ENCODE results near the gene TMEM31. TPM values are rescaled to one million over a fixed set of nuclear protein-coding genes. Genes with fewer than 3 reads are reported as not detected.

The TMEM31 gene
- total and polyA plus RNA-seq, 2 donors (not counting 3 experiments of a cell fraction or from before 2014, with no cell fraction given), result not detected

DNA sequence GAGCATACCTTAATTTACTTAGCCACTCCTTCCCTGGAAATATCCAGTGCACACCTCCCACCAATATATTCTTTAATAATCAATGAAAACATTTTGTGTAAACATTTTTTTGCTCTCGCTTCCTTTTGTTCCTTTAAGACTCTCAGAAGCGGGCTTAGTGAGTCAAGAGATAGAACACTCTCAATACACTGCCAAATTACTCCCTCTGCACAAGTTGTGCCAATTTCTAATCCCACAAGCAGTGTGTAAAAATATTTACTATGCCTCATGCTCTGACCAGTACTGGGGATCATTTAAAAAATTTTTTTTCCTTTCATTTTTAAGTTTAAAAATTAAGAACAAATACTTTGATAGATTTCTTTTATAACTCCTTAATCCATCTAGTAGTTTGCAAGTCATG is 29.3 kb upstream of the TMEM31 start:
- no peak overlapping the region for H3K4me3 ChIP-seq (replicated peaks in 1 of 3; ENCODE audit: insufficient read depth in 1 of 3, low read depth in 1 of 3, low read length in 3 of 3)
- dilution Hi-C loops (cut with MboI; ENCODE audit: extremely low pct_ligation_motif_present, low sequenced_read_pairs), result no loop called here
- ChIA-PET CTCF (no interaction called here), POLR2A (interaction anchor here (1.2 kb wide), 1 partner anchor 14 kb away, joined by 3 read pairs; no protein-coding TSS in a partner anchor)
- no peaks in the 10 kb centered on the region for H3K27me3 ChIP-seq (ENCODE audit: control insufficient read depth in 2 of 2, insufficient read depth in 2 of 2, low read length in 2 of 2)
- peaks cover 1 to 21% of the 10 kb centered on the region in 2 experiments for H3K36me3 ChIP-seq (ENCODE audit: control insufficient read depth in 2 of 2, extremely low read depth in 1 of 2, insufficient read depth in 2 of 2, low read length in 2 of 2)
- BruUV-seq (replicated peaks), result no TSS peak
- H3K9ac ChIP-seq (replicated peaks; ENCODE audit: extremely low read depth, insufficient read depth, low read length), result no peak overlapping the region
- FAIRE-seq, result no peak
- H3K27ac ChIP-seq (ENCODE audit: insufficient read depth, low read depth, low read length), result no peak overlapping the region
- DNase-seq (ENCODE audit: low read depth, low spot score), result no peak
- H4K20me1 ChIP-seq (replicated peaks; ENCODE audit: control insufficient read depth, extremely low read depth, insufficient read depth, low read length), result no peaks in the 10 kb centered on the region
- H3K4me2 ChIP-seq (ENCODE audit: insufficient read depth, low read length), result no peak overlapping the region
- H3K4me1 ChIP-seq (ENCODE audit: control insufficient read depth, extremely low read depth, insufficient read depth, low read length), result peaks cover 14% of the 10 kb centered on the region
- intact Hi-C loops (cut with micrococcal nuclease), result no loop called here
- H3K79me2 ChIP-seq (ENCODE audit: control insufficient read depth, insufficient read depth, low read length), result peaks cover 36% of the 10 kb centered on the region
- TF ChIP-seq GATA2 (IDR thresholded peaks at IDR 0.05; ENCODE audit: insufficient read depth, insufficient read length, low read depth, low read length) (no peak), EZH2 (IDR thresholded peaks at IDR 0.05; ENCODE audit: borderline replicate concordance, low read depth, low read length, severe bottlenecking) (no peak), CTCF (IDR thresholded peaks at IDR 0.05; ENCODE audit: extremely low read depth in 1 of 2, insufficient read depth in 1 of 2, low read depth in 1 of 2, low read length in 2 of 2) (no peak), MYC (IDR thresholded peaks at IDR 0.05; ENCODE audit: low read depth, low read length) (no peak), POLR2AphosphoS5 (IDR thresholded peaks at IDR 0.05; ENCODE audit: insufficient read depth, low read depth, low read length) (no peak), FOS (IDR thresholded peaks at IDR 0.05; ENCODE audit: borderline replicate concordance, insufficient read depth, low read length) (no peak)
- no peaks in the 10 kb centered on the region for H3K9me1 ChIP-seq (replicated peaks; ENCODE audit: control insufficient read depth, extremely low read depth, insufficient read depth, low read length)
- H3K9me3 ChIP-seq (replicated peaks; ENCODE audit: control insufficient read depth, insufficient read depth, low read length), result no peaks in the 10 kb centered on the region
- no peak overlapping the region for H2AFZ ChIP-seq (ENCODE audit: low read depth, low read length)
